NCI-H748 treated with DMSO at 0.1 percent for 48 hours (cell line): ENCODE measurements around the gene SLC30A1.
"Not testable (repeated sequence)": the region's sequence is repeated elsewhere in the genome, so short reads cannot be mapped to it uniquely, and the experiment has no call there.

Experiments used
- DNase-seq: peaks from one replicate; lab custom pipeline; 2025; lab: John Stamatoyannopoulos, UW

The SLC30A1 gene

GRCh38 chr1:211578640-211579439 is at the start of gene SLC30A1:
Gene SLC30A1, minus strand, starts transcription at chr1:211579161. Its CDS starts 549 bp downstream, at chr1:211578612.
- peak; percentile 71 for DNase-seq

GRCh38 chr1:211628417-211628816 is 49.5 kb upstream of the SLC30A1 start:
- DNase-seq, result no peak

DNA sequence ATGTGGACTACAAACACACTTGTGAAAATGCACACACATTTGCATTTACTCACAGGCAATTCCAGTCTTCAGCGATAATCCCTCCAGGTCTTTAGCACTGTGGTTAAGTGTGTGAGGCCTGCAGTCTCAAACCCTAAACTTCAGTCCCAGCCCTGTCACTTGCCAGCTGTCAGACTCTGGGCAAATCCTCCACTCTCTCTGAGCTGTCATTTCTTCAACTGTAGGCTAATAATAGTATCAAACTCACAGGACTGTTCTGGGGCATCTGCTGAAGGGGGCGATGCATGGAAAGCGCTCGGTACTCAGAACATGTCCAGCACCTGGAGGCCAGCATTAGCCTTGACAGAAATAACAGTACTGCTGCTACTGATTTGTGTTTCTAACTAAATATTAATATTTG is 48.3 kb upstream of the SLC30A1 start:
- no peak for DNase-seq

GRCh38 chr1:211625866-211626265 is 46.9 kb upstream of the SLC30A1 start:
- DNase-seq, result not testable (repeated sequence)

DNA sequence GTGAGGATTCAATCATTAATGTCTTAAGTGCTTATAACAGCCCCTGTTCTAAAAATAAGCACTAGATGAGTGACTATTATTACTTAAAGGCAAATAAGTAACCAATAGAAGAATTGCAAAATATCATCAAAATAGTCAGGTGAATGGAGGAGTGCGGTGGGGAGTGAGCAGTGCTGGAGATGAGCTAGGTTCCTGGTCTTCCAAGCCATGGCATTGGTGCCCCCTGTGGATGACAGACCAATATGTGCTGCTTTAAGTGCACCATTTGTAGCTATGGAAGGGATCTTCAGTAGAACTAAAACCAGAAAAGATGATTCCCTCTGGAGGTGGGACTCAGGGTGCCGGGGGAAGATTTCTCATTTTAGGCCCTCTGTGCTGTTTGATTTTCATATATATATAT is 46.1 kb upstream of the SLC30A1 start:
- DNase-seq, result no peak

GRCh38 chr1:211623515-211623914 is 44.6 kb upstream of the SLC30A1 start:
- DNase-seq, result no peak

DNA sequence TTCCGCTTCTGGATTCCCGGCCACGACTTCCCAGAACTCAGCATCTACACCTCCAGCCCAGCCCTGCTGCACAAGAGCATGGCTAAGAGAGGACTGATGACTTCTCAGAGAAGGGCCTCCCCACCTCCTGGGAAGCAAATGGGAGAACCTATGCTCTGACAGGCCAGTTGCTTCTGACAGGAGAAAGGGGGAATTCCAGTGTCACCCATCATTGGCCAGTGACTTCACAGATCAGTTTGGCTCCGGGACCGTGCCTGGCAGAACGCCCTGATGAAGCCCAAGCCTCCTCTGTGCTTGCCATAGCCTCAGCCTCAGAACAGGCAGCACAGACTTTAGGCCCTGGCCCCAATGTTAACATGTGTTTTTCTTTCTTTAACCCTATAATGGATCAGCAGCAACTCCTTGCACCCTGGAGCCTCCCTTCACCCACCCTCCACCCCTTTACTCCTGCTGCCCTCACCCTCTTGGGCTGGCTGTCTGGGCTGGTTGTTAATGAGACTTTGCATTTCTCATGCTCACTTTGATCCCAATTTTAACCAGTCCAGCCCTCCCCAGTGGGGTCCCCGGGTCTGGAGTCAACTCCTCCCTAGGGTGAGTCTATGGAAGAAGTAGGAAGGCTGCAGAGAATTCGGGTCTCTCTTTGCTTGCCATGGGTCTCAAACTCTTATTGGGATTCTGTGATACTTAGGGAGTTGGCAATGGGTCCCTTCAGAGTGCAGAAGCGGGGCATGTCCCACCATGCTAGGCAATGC is 42.7 kb upstream of the SLC30A1 start:
- no peak for DNase-seq

GRCh38 chr1:211620097-211620496 is 41.1 kb upstream of the SLC30A1 start:
- no peak for DNase-seq

DNA sequence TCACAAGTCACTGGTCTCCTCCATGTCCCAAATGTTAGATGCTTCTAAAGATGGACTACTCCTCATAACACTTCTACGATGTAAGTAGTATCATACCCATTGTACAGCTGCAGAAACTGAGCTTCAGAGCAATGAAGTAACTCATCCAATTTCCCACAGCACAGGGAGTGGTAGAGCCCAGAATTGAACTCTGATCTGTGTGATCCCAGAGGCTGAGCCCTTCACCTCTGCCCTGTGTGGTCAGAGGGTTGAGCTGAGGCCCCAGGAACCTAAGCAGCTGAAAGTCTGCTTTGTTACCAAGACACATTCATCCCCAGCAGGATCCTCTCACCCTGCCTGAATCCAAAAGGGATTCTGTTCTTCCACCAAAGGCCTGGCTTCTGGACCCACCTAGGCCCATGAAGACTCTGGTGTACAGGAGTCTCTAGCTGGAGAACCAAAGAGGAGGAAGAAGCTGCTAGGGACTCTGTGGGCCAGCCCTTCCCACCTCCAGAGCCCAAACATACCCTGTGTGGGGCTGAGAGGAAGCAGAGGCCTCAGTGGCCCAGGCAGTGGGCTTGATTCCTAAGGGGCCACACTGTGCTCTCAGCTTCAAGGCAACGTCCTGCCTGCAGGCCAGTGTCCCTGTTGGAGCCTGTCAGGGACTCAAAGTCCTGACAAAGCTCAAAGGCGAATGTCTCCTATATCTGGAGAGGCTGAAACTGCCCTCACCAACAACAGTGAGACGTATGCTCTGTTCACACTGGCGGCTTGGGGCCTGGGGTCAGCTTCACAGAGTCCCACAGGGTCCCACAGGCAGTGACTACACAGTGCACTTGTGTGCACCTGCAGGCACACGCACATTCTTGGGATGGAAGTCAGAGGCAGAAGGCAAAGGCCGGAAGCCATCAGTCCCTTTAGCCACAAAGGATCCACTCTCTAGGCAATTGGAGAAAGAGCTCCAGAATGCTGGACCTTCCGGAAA is 40.4 kb upstream of the SLC30A1 start:
- DNase-seq, result no peak

- DNase-seq, result no peak
Observed at GRCh38 chr1:211616965-211617297, 38.0 kb upstream of the SLC30A1 start.

- DNase-seq, result no peak
Observed at GRCh38 chr1:211616231-211616964, 37.4 kb upstream of the SLC30A1 start.

GRCh38 chr1:211614615-211615014 is 35.7 kb upstream of the SLC30A1 start:
- DNase-seq, result no peak

GRCh38 chr1:211613951-211614350 is 35.0 kb upstream of the SLC30A1 start:
- DNase-seq, result no peak

GRCh38 chr1:211613108-211613947 is 34.4 kb upstream of the SLC30A1 start:
- no peak for DNase-seq

DNA sequence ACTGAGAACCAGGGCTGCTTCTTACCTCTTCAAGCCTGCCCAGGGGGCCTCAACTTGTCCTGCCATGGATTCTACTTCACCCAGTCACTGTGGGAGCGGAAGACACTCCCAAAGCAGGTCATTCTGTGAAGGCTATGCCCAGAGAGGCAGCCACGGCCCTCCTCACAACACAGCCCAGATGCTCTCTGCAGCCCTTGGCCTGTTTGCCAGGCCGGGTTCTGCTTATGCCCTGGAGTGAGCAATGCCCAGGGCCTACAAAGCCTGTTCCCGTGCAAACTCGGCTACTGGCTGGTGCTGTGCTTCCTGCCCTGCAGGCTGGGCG is 33.8 kb upstream of the SLC30A1 start:
- no peak for DNase-seq

- DNase-seq, result no peak
Observed at GRCh38 chr1:211611818-211612217, 32.9 kb upstream of the SLC30A1 start.

- DNase-seq, result no peak
Observed at GRCh38 chr1:211610779-211611556, 32.0 kb upstream of the SLC30A1 start.

DNA sequence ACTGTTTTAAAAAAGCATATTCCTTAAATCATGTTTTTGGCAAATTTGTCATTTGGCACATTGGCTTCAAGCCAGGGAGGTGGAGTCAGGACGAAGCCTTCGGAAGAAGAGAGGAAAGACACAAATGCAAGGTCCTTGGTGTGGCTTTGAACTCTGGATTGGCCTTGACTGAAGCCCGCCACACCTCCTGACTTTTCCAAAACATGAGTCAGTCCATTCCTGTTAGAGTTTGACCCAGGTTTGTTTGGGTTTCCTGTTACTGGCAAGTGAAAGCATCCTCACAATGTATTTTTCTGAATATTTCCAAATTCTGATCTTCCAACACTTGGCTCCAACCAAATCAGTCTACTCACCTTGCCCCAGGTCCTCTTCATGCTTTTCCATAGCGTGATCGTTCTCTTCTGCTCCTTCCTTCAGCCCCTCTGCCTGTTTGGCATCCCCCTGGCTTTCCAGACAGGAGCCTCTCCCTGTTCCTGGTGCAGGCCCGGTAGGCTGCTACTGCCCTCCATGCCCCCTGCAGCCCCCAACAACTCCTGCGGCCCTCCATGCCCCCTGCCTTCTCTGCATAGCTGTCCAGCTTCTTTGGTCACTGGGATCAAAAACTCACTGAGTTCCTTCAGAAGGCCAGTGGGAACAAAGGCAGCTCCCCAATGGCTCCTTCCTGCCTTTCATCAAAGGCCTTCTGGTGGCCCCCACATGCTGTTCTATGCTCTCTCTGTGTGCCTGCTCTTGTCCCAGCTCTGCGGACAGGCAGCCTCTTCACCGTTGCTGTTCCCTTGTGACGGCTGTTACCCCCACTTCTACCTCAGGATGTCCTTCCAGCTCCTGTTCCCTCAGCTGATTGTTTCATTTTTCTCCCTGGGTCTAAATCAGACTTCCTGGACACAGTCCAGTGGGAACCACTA is 30.4 kb upstream of the SLC30A1 start:
- no peak for DNase-seq
